ENCODE measurements around the gene SFMBT2. TPM values are rescaled to one million over a fixed set of nuclear protein-coding genes. Genes with fewer than 3 reads are reported as not detected.

Gene SFMBT2
- total and polyA plus RNA-seq, 2 of the 13 experiments (the other 11 are each of a cell fraction or from before 2014, with no cell fraction given), result 0.01 to 0.02 TPM

- DNase-seq (ENCODE audit: low spot score) (no peak), ATAC-seq (no peak), FAIRE-seq (no peak)
- CTCF ChIA-PET (ENCODE audit: low intra/inter-chr PET ratio, low total read pairs), result no interaction called here
- in situ Hi-C loops (cut with HindIII; ENCODE audit: extremely low pct_ligation_motif_present, low pct_unique_long_range_greater_than_20kb) (no loop called here), intact Hi-C loops (cut with micrococcal nuclease; ENCODE audit: unreplicated experiment) (no loop called here)
- Histone ChIP-seq H3K4me3 (replicated peaks in 1 of 3; ENCODE audit: insufficient read depth in 1 of 3, low read depth in 2 of 3, low read length in 3 of 3) (no peak overlapping the region), H3K4me2 (ENCODE audit: low read depth, low read length) (no peak overlapping the region), H3K9ac (ENCODE audit: insufficient read depth, low read depth, low read length) (no peak overlapping the region), H3K9me3 (ENCODE audit: low read length) (no peaks in the 10 kb centered on the region), H3K79me2 (ENCODE audit: insufficient read depth, low read length) (no peaks in the 10 kb centered on the region), H3K27ac (ENCODE audit: extremely low read length, insufficient read depth, low read length) (no peak overlapping the region), H3K27me3 (ENCODE audit: control insufficient read depth in 1 of 2, insufficient read depth in 2 of 2, low read length in 2 of 2) (no peaks in the 10 kb centered on the region; a peak in 1 of 5 replicates), H3K36me3 (replicated peaks in 1 of 2; ENCODE audit: control insufficient read depth in 1 of 2, insufficient read depth in 2 of 2, low read length in 2 of 2) (no peaks in the 10 kb centered on the region), H2AFZ (ENCODE audit: low read length) (no peak overlapping the region), H4K20me1 (ENCODE audit: insufficient read depth, low read length) (no peaks in the 10 kb centered on the region), H3K4me1 (ENCODE audit: insufficient read depth, low read length) (no peaks in the 10 kb centered on the region)
- TF ChIP-seq KMT2A (CRISPR knock-in tag; IDR thresholded peaks at IDR 0.05), result no peak
- TF ChIP-seq, protein P1, sequence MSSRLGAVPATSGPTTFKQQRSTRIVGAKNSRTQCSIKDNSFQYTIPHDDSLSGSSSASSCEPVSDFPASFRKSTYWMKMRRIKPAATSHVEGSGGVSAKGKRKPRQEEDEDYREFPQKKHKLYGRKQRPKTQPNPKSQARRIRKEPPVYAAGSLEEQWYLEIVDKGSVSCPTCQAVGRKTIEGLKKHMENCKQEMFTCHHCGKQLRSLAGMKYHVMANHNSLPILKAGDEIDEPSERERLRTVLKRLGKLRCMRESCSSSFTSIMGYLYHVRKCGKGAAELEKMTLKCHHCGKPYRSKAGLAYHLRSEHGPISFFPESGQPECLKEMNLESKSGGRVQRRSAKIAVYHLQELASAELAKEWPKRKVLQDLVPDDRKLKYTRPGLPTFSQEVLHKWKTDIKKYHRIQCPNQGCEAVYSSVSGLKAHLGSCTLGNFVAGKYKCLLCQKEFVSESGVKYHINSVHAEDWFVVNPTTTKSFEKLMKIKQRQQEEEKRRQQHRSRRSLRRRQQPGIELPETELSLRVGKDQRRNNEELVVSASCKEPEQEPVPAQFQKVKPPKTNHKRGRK (CRISPR knock-in tag; IDR thresholded peaks at IDR 0.05), result no peak
- no peak for TF ChIP-seq ZNF557 (CRISPR knock-in tag; IDR thresholded peaks at IDR 0.05)
- no peak for TF ChIP-seq RXRA (CRISPR knock-in tag; IDR thresholded peaks at IDR 0.05)
- TF ChIP-seq, protein P2, sequence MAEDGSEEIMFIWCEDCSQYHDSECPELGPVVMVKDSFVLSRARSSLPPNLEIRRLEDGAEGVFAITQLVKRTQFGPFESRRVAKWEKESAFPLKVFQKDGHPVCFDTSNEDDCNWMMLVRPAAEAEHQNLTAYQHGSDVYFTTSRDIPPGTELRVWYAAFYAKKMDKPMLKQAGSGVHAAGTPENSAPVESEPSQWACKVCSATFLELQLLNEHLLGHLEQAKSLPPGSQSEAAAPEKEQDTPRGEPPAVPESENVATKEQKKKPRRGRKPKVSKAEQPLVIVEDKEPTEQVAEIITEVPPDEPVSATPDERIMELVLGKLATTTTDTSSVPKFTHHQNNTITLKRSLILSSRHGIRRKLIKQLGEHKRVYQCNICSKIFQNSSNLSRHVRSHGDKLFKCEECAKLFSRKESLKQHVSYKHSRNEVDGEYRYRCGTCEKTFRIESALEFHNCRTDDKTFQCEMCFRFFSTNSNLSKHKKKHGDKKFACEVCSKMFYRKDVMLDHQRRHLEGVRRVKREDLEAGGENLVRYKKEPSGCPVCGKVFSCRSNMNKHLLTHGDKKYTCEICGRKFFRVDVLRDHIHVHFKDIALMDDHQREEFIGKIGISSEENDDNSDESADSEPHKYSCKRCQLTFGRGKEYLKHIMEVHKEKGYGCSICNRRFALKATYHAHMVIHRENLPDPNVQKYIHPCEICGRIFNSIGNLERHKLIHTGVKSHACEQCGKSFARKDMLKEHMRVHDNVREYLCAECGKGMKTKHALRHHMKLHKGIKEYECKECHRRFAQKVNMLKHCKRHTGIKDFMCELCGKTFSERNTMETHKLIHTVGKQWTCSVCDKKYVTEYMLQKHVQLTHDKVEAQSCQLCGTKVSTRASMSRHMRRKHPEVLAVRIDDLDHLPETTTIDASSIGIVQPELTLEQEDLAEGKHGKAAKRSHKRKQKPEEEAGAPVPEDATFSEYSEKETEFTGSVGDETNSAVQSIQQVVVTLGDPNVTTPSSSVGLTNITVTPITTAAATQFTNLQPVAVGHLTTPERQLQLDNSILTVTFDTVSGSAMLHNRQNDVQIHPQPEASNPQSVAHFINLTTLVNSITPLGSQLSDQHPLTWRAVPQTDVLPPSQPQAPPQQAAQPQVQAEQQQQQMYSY (CRISPR knock-in tag; IDR thresholded peaks at IDR 0.05), result no peak
- TF ChIP-seq JARID2 (CRISPR knock-in tag; IDR thresholded peaks at IDR 0.05; ENCODE audit: insufficient replicate concordance), result no peak
- no peak for TF ChIP-seq ZNF570 (CRISPR knock-in tag; IDR thresholded peaks at IDR 0.05; ENCODE audit: borderline replicate concordance)
- no peak for TF ChIP-seq E2F2 (CRISPR knock-in tag; IDR thresholded peaks at IDR 0.05; ENCODE audit: borderline replicate concordance)
- no peak for TF ChIP-seq KLF13 (CRISPR knock-in tag; IDR thresholded peaks at IDR 0.05)
- BruUV-seq (replicated peaks), result no TSS peak
- POLR2A ChIA-PET, result no interaction called here
- WGBS (ENCODE audit: low lambda C conversion rate), result 31% methylated on average over 11 of the region's 11 CpGs
These were observed 56.3 kb downstream of the SFMBT2 start for GRCh38 chr10:7354330-7355047.

Measured in HepG2 (cell line).